Hematopoietic multipotent progenitor cell (in vitro differentiated cells): ENCODE results near the gene SLC12A6. TPM values are rescaled to one million over a fixed set of nuclear protein-coding genes. Genes with fewer than 3 reads are reported as not detected.

Experiments used
- DNase-seq, 3 donors: peaks; one replicate each; pipeline ENCODE4 v3.0.0-alpha.2; 2011 to 2015; ENCODE audit warnings: low read depth in 2 of 3, low spot score in 2 of 3
- total RNA-seq: library from RNA; depleted of rRNA; stranded (reverse); fragments of >200 nt; gene quantifications from one replicate; pipeline ENCODE4 v1.2.3, GENCODE V29; 2012

SLC12A6 gene
- total RNA-seq, 1 donor: 123 TPM

GRCh38 chr15:34332553-34333120 lies 4.9 kb downstream of the SLC12A6 start:
- no peak for DNase-seq

- peak in 2 of 3 donors; percentile 48 to 74 for DNase-seq
Measured at GRCh38 chr15:34331809-34332208, 5.8 kb downstream of the SLC12A6 start.

GRCh38 chr15:34330279-34330678 lies 7.3 kb downstream of the SLC12A6 start:
- DNase-seq: no peak

DNA sequence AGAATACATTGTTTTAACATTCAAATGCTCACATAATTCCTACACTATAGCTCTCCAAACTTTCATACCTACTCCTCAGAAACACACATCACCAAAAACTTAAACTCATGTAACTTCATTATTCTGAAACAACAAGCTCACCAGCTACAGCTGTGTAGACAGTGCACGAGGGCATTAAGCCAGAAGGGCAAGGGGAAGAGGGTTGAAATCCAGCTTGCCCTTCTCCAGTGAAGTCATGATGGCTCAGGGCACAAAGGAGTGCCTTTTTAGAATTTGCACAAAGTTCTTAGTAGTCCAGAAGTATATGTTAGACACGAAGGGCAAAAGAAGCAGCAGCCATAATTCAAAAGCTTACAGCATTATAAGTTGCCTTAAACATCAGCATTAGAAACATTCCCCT lies 8.6 kb downstream of the SLC12A6 start:
- no peak for DNase-seq

DNA sequence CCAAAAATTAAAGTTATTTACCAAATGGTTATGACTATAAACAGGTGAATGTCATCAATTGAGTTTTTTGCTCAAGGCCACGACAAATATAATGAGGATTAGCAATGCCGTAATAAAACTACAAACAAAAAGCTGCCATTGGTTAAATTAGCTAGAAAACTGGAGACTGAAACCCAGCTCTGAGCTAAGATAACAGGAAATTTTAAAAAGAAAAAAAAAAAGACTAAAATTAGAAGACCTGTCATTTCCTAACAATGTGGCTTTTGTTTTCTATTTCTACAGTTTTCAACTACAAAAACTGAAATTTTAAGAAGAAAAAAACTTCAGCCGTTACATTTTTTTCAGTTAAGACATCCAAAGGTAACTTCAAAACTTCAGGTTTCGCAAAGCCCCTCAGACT lies 9.7 kb downstream of the SLC12A6 start:
- no peak for DNase-seq

DNA sequence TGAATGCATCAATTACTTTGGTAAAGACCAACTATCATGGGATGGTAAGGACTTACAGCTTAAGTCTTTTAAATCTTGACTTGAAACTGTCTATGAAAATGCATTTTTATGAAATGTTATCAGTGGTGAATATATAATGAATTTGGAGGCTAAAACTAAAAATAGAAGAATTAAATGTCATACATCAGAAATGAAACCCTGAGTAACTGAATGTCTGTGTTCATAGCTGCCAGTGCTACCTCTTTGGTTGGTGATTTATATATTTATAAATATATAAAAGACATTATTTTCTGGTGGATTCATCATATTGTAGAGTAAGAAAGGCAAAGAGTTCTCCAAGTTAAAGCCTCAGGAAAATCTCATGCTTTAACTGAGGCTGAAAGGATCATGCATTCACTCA lies 12.2 kb downstream of the SLC12A6 start:
- DNase-seq: no peak

DNA sequence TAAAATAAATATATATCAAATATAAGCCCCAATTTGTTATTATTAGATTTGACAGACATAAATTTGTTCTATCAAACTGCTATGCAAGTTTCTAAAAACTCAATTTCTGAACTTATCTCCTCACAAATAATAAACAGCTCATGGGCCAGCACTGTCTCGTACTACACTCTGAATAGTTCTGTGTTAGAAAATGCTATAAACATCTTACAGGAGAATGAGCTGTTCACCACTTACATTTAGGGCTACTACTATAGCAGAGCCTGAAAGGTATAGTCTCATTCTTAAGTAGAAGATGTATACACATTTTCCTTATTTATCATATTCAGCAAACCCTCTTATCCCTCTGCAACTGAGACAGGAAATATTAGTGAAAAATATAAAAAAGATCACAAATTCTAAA lies 12.6 kb downstream of the SLC12A6 start:
- DNase-seq: no peak

- no peak for DNase-seq
Measured at GRCh38 chr15:34323217-34323616, 14.4 kb downstream of the SLC12A6 start.

DNA sequence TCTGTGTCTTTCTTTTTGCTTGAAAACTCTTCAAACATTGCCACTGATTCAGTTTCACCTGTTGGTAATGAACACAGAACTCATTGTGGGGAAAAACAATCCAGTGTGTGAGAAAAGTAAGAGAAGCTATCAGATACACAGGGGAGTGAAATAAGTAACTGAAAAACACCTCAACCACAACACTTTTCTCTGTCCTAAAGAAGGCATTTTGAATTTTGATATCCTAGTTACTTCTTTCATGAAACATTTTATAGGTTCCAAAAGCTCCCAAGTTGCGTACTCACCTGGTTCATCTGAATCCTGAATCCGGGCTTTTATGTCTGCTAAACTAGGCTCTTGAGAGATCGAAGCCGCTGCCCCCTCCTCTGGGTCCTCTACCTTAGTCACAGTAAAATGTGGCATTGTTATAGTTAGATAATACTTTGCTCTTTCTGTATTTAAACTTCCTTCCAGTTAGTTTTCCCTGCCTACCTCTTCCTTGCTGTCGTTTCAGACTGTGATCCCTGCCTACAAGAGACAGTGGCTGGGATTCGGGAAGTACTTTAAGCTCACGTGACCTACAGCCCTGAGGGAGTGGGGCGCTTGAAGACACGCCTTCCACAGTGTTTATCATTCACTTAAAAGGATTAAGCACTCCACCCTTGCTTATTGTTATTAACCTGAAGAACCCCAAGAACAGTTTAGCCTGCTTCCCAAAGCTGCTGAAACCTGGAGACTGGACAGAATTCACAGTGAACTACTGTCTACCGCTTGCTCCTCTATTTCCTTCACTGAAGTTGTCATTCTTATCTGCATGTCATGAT lies 19.1 kb downstream of the SLC12A6 start:
- DNase-seq: peak in 2 of 3 donors; percentile 37 to 49

GRCh38 chr15:34314491-34315490 lies 22.8 kb downstream of the SLC12A6 start:
- no peak for DNase-seq

DNA sequence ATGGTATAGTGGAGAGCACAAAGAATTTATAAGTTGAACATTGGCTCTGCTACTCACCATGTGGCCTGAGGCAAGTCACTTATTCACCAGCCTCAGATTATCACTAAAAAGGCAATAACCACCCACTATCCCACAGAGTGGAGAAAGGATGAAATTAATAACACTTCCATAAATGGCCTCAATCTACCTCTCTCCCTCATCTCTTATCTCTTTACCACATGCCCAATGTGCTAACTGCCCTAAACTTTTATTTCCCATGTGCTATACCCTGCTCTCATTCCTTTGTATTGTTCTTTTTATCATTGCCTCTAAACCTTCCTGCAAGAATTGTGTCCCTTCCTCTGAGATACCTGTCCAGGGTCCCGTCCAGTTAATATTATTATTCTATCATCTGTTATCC lies 26.0 kb downstream of the SLC12A6 start:
- no peak for DNase-seq

DNA sequence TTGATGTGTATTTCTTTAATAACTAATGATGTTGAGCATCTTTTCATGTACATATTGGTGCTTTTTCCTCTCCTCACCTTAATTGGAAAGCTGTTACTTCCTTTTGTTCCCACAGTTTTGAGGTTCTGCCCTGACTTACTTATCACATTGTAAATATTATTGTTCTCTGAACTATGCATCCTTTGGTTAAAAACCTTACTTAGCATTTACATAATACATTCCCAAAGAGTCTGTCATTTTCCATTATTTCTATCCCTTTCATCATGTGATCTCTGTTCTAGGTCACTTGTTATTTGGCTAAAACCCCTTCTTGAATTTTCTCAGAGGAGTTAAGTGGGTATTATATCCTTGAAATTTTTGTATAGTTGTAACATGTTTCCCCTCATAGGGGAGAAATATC lies 33.0 kb downstream of the SLC12A6 start:
- DNase-seq: no peak

DNA sequence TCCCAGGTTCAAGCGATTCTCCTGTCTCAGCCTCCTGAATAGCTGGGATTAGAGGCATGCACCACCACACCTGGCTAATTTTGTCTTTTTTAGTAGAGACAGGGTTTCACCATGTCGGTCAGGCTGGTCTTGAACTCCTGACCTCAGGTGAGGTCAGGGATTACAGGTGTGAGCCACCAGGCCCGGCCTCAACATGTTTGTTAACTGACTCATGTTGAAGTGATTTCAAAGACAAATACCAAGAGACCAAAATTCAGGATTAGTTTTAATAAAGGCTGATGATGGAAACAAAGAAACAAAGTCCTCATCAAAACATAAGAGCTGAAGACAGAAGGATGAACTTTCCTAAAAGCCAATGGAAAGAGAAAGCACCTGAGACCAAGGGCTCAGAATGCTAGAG lies 36.5 kb downstream of the SLC12A6 start:
- no peak for DNase-seq

DNA sequence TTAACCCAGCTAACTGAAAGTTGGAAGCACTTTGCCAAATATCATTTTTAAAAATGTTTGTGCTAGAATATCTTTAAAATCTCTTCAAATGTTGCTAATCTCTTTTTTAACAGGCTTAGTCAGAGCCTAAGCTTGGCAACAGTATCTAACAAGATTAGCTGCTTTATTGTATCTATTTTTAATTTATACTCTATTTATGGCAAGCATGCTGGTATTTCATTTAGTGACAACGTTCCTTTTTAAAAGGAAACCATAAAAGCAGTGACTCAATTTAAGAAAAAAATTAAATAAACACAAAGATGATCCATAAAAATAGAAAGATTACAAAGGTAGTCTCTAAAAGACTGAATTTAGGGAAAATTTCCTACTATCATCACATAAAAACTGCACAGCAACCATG lies 40.5 kb downstream of the SLC12A6 start:
- no peak for DNase-seq

DNA sequence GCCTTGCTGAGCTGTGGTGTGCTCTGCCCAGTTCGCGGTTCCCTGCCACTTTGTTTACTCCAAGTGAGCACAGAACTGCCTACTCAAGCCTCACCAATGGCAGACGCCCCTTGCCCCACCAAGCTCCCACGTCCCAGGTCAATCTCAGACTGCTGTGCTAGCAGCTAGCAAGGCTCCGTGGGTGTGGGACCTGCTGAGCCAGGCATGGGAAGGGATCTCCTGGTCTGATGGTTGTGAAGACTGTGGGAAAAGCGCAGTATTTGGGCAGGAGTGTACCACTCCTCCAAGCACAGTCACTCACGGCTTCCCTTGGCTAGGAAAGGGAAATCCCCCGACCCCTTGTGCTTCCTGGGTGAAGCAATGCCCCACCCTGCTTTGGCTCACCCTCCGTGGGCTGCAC lies 45.0 kb downstream of the SLC12A6 start:
- DNase-seq: no peak

DNA sequence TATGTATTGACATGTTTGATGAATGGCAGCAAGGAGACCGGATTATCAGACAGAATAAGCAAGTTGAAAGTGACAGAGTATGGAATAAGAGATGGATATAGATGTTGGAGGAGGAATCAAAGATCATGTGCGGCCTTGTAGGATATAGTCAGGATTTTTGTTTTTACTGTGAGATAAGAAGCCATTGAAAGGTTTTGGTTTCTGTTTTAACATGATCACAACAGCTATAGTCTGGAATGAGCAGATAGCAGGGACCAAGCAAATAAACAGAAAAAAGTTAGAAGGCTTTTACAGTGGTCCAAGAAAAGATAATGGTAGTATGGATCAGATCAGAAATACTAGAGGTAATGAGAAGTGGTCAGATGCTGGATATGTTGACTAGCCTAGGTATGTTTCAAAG lies 52.6 kb downstream of the SLC12A6 start:
- peak in 1 of 3 donors; percentile 15 for DNase-seq

DNA sequence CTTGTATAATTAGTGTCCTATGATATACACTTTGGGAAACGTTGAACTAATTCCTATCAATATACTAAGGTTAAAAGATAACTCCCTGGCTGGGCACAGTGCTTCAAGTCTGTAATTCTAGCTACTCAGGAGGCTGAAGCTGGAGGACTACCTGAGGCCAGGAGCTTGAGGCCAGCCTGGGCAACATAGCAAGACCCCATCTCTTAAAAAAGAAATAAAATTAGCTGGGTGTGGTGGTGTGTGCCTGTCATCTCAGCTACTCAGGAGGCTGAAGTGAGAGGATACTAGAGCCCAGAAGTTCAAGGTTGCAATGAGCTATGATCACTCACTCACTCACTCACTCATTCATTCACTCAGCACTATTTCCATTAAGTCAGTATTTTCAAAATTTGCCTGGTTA lies 55.2 kb downstream of the SLC12A6 start:
- DNase-seq: no peak

GRCh38 chr15:34280193-34280592 lies 57.4 kb downstream of the SLC12A6 start:
- DNase-seq: no peak

DNA sequence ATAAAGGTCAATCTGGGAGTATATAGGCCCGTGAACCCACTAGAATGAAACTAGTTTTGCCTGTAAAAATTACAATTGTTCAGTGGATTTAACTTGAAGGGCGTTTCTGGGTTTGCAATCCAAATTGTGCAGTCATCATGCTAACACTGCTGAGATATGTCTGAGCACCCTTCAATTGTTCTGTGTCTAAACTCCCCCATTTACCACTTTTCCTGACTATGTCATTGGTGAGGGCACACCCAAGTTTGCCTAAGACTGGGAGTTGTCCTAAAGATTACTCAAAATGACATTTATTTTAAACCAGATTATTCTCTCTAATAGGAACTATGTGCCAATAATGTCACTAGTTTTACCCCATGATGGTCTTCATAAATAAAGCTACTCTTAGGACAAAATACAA lies 58.2 kb downstream of the SLC12A6 start:
- no peak for DNase-seq

DNA sequence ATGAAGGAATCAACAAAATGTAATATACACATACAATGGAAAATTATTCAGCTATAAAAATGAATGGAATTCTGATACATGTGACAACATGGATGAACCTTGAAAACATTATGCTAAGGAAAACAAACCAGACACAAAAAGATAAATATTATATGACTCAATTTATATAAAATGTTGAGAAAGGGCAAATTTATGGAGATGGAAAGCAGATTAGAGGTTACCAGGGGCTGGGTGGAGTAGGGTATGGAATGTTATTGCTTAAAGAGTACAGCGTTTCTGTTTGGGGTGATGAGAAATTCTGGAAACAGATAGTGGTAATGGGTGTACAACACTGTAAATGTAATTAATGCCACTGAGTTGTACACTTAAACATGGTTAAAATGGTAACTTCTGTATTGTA lies 61.9 kb downstream of the SLC12A6 start:
- DNase-seq: no peak

DNA sequence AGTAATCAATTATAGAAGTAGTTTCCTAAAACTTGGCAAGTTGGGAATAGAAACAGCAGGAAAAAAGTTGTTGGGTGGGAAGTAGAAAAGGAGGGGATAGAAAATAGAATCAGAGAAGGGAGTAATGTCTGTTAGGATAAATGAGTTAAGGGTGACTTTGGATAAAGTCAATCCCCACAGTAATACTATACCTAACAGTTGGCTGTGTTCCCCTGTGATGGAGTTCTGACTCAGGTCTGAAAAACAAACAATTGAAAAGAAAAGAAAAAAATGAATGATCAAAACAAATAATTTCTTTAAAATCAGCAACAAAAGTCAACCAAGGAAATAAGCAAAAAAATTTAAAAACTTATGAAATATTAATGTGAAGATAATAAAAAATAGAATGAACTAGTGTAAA lies 62.4 kb downstream of the SLC12A6 start:
- no peak for DNase-seq
